GM19372 (cell line): ENCODE measurements around the gene SRY.
"Not testable (repeated sequence)": the region's sequence is repeated elsewhere in the genome, so short reads cannot be mapped to it uniquely, and the experiment has no call there.

Experiments
- ATAC-seq: cut with Tn5 transposase; IDR thresholded peaks from one replicate; pipeline ENCODE4 v1.9.1; 2021; ENCODE audit warnings: mild to moderate bottlenecking, low read depth, moderate library complexity; ENCODE audit not compliant: unreplicated experiment

The SRY gene

GRCh38 chrY:2787600-2787999 lies at the start of gene SRY:
TSS of gene SRY (minus strand) at chrY:2787682. CDS start at chrY:2787603, 79 bp downstream.
- no peak for ATAC-seq

- no peak for ATAC-seq
Measured at GRCh38 chrY:2837078-2837477, 49.6 kb upstream of the SRY start.

- no peak for ATAC-seq
Measured at GRCh38 chrY:2835230-2835629, 47.7 kb upstream of the SRY start.

GRCh38 chrY:2828497-2828896 lies 41.0 kb upstream of the SRY start:
- ATAC-seq, result no peak

- ATAC-seq, result no peak
Measured at GRCh38 chrY:2824471-2824870, 37.0 kb upstream of the SRY start.

GRCh38 chrY:2817146-2817896 lies 29.8 kb upstream of the SRY start:
- not testable (repeated sequence) for ATAC-seq

GRCh38 chrY:2800246-2800645 lies 12.8 kb upstream of the SRY start:
- ATAC-seq, result no peak

GRCh38 chrY:2797991-2798390 lies 10.5 kb upstream of the SRY start:
- ATAC-seq, result no peak

- no peak for ATAC-seq
Measured at GRCh38 chrY:2796977-2797523, 9.6 kb upstream of the SRY start.

GRCh38 chrY:2789756-2790155 lies 2.3 kb upstream of the SRY start:
- no peak for ATAC-seq

- no peak for ATAC-seq
Measured at GRCh38 chrY:2786876-2787512, 488 bp downstream of the SRY start.
